Loucy (cell line): Measurements from ENCODE around the gene DLL1.

Source experiments
- H2AFZ ChIP-seq: fragments of 200-600 bp; sonication (generic); 2 replicates; pipeline ENCODE4 v1.6.0; 2016; ENCODE audit warnings: antibody characterized with exemption, mild to moderate bottlenecking, low read length, moderate library complexity
- H3F3A ChIP-seq: fragments of 200-600 bp; 2 replicates; pipeline ENCODE4 v1.6.0; 2016; ENCODE audit warnings: antibody characterized with exemption, low read depth, mild to moderate bottlenecking
- H3K27me3 ChIP-seq: fragments of 200-600 bp; sonication (generic); 2 replicates; pipeline ENCODE4 v1.6.1; 2014; ENCODE audit warnings: low read length, mild to moderate bottlenecking; ENCODE audit not compliant: insufficient read depth, poor library complexity, severe bottlenecking
- H3K36me3 ChIP-seq: fragments of 200-600 bp; sonication (generic); 2 replicates; pipeline ENCODE4 v1.6.1; 2016; ENCODE audit warnings: low read length; ENCODE audit not compliant: insufficient read depth
- H3K4me1 ChIP-seq: fragments of 200-600 bp; sonication (generic); 2 replicates; pipeline ENCODE4 v1.5.1; 2014; ENCODE audit warnings: low read length, mild to moderate bottlenecking; ENCODE audit not compliant: insufficient read depth, poor library complexity, severe bottlenecking
- H3K4me2 ChIP-seq: fragments of 200-600 bp; sonication (generic); 2 replicates; pipeline ENCODE4 v1.6.0; 2014; ENCODE audit warnings: antibody characterized with exemption, low read length, low read depth, mild to moderate bottlenecking; ENCODE audit not compliant: poor library complexity, severe bottlenecking
- H3K4me3 ChIP-seq: fragments of 200-600 bp; sonication (generic); 2 replicates; pipeline ENCODE4 v1.5.1; 2014; ENCODE audit warnings: low read length, mild to moderate bottlenecking, mixed read lengths; ENCODE audit not compliant: poor library complexity, severe bottlenecking
- H3K79me2 ChIP-seq: fragments of 200-600 bp; sonication (generic); 2 replicates; pipeline ENCODE4 v1.6.1; 2014; ENCODE audit warnings: low read length; ENCODE audit not compliant: insufficient read depth
- H3K9ac ChIP-seq: fragments of 200-600 bp; sonication (generic); 2 replicates; pipeline ENCODE4 v1.6.0; 2014; ENCODE audit warnings: mild to moderate bottlenecking, low read depth, low read length, moderate library complexity; ENCODE audit not compliant: poor library complexity, severe bottlenecking
- H3K9me2 ChIP-seq: fragments of 200-600 bp; sonication (generic); replicated peaks from 2 replicates; pipeline ENCODE4 v1.6.1; 2016; ENCODE audit warnings: low read depth, low read length, mixed read lengths
- H3K9me3 ChIP-seq: fragments of 200-600 bp; sonication (generic); 2 replicates; pipeline ENCODE4 v1.6.1; 2014; ENCODE audit warnings: mild to moderate bottlenecking, antibody characterized with exemption, low read length, low read depth; ENCODE audit not compliant: insufficient read depth
- H4K20me1 ChIP-seq: fragments of 200-600 bp; sonication (generic); 2 replicates; pipeline ENCODE4 v1.6.0; 2014; ENCODE audit warnings: antibody characterized with exemption, low read length, mild to moderate bottlenecking; ENCODE audit not compliant: insufficient read depth, poor library complexity, severe bottlenecking
- EZH2phosphoT487 ChIP-seq: fragments of 200-600 bp; IDR thresholded peaks from 2 replicates; pipeline ENCODE4 v1.6.1; 2018; ENCODE audit warnings: antibody characterized with exemption, mild to moderate bottlenecking, moderate library complexity, borderline replicate concordance
- TF ChIP-seq, protein P1 (sequence below): fragments of 200-600 bp; sonication (generic); conservative IDR thresholded peaks from 2 replicates; pipeline ENCODE4 v1.5.1; 2014; ENCODE audit warnings: mild to moderate bottlenecking, antibody characterized with exemption, low read length

DLL1 gene

DNA sequence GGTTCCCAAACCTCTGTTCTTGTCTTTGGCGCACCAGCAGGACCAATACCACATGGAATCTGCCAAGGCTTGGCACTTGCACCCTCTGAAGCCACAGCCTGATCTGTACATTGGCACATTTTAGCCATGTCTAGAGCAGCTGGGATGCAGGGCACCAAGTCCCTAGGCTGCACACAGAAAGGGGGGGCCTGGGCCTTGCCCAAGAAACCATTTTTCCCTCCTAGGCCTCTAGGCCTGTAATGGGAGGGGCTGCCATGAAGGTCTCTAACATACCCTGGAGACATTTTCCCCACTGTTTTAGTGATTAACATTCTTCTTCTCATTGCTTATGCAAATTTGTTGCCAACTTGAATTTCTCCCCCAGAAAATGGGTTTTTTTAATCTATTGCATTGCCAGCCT, 10.3 kb upstream of the DLL1 start:
- Histone ChIP-seq H3K9me3 (no peaks in the 10 kb centered on the region), H3K4me1 (peaks cover 35% of the 10 kb centered on the region), H3K27me3 (no peaks in the 10 kb centered on the region), H3K36me3 (no peaks in the 10 kb centered on the region), H3K9ac (no peak overlapping the region), H2AFZ (no peak overlapping the region), H3F3A (no peaks in the 10 kb centered on the region), H3K4me3 (no peak overlapping the region), H3K4me2 (no peak overlapping the region), H3K79me2 (no peaks in the 10 kb centered on the region), H4K20me1 (no peaks in the 10 kb centered on the region), H3K9me2 (no peaks in the 10 kb centered on the region)
- TF ChIP-seq, protein P1, sequence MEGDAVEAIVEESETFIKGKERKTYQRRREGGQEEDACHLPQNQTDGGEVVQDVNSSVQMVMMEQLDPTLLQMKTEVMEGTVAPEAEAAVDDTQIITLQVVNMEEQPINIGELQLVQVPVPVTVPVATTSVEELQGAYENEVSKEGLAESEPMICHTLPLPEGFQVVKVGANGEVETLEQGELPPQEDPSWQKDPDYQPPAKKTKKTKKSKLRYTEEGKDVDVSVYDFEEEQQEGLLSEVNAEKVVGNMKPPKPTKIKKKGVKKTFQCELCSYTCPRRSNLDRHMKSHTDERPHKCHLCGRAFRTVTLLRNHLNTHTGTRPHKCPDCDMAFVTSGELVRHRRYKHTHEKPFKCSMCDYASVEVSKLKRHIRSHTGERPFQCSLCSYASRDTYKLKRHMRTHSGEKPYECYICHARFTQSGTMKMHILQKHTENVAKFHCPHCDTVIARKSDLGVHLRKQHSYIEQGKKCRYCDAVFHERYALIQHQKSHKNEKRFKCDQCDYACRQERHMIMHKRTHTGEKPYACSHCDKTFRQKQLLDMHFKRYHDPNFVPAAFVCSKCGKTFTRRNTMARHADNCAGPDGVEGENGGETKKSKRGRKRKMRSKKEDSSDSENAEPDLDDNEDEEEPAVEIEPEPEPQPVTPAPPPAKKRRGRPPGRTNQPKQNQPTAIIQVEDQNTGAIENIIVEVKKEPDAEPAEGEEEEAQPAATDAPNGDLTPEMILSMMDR = no peak
- TF ChIP-seq EZH2phosphoT487 = no peak

DNA sequence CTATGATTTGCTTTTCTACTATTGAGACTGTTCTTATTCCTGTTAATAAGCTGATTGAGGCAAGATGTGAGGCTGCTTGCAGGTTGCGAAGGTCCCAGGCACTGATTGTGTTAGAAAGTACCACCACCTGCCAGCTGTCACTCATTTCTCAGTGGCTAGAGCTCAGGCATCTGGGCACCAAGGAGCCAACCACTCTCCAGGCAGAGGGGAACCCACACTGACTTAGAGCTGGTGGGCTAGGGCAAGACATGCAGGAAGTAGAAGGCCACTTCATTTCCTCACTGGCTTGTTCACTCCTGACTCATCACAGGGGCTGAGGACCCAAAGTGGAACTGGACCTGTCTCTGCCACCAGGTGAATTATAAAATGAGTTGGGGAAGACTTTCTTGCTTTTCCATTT, 7.8 kb upstream of the DLL1 start:
- peaks cover 30% of the 10 kb centered on the region for H3K4me1 ChIP-seq
- H3K9me2 ChIP-seq = no peaks in the 10 kb centered on the region
- H3K79me2 ChIP-seq = no peaks in the 10 kb centered on the region
- H3K27me3 ChIP-seq = no peaks in the 10 kb centered on the region
- no peak overlapping the region for H3K9ac ChIP-seq
- no peak for TF ChIP-seq EZH2phosphoT487
- TF ChIP-seq, protein P1 = no peak
- H3K36me3 ChIP-seq = no peaks in the 10 kb centered on the region
- H3F3A ChIP-seq = no peaks in the 10 kb centered on the region
- no peak overlapping the region for H3K4me3 ChIP-seq
- H4K20me1 ChIP-seq = no peaks in the 10 kb centered on the region
- H2AFZ ChIP-seq = 0 out of 2 replicates have a peak overlapping the region, but pooled peaks have one; percentile 5
- no peaks in the 10 kb centered on the region for H3K9me3 ChIP-seq
- H3K4me2 ChIP-seq = peak overlapping the region; percentile 24

DNA sequence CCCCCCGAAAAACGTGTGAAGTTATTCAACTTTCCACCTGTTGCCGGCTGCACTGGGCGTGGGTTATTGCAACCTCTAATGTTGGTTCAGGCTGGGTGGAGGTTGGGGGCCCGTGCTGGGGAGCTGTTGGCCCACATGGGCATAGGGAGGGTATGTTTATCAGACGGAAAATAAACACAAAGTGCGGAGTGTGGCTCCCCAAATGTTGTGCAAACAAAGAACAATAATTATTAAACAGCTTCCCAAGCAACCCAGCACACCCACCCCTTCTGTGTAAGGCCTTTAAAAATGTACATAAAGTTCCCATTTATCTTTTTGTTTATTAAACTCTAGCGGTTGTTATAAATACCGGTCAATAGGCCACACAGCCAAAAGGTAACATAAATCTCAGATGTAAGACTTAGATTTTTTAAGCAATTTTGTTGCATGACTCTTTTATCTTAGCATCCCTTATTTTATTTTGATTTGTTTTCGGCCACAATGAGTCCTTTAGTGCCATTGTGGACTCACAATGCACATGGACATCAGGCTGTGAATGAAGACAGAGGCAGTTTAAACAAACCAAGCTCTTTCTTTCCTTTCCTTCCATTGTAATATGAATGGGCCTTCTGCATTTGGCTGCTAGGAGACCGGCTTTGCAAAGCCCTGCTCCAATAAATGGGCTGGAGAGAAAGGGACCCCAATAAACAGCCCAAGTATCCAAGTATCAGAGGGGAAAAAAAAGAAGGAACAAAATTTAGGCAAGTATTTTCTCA, 6.9 kb upstream of the DLL1 start:
- Histone ChIP-seq H3K4me3 (no peak overlapping the region), H3K9me3 (no peaks in the 10 kb centered on the region), H4K20me1 (no peaks in the 10 kb centered on the region), H3K9ac (no peak overlapping the region), H3K4me2 (no peak overlapping the region), H2AFZ (no peak overlapping the region), H3K4me1 (peaks cover 31% of the 10 kb centered on the region), H3K36me3 (no peaks in the 10 kb centered on the region), H3K9me2 (no peaks in the 10 kb centered on the region), H3K27me3 (no peaks in the 10 kb centered on the region), H3K79me2 (no peaks in the 10 kb centered on the region), H3F3A (no peaks in the 10 kb centered on the region)
- TF ChIP-seq, protein P1 = no peak
- no peak for TF ChIP-seq EZH2phosphoT487
